K562 (cell line): ENCODE measurements around the gene CEP295NL. TPM values are rescaled to one million over a fixed set of nuclear protein-coding genes. Genes with fewer than 3 reads are reported as not detected.

Experiments used
- ATAC-seq: fragments of 200-7000 bp; cut with Tn5 transposase; 3 replicates; pipeline ENCODE4 v1.9.1; 2020; ENCODE audit warnings: moderate library complexity
- BruUV-seq: library from RNA; stranded (reverse); fragments of 400-500 nt; replicated peaks from 2 replicates; lab custom pipeline; 2021; lab: Mats Ljungman, UMichigan
- CTCF ChIA-PET: fragments of 300-600 bp; formaldehyde crosslinking; extraction: SDS; loops from one replicate; lab custom pipeline; 2021; ENCODE audit warnings: low intra/inter-chr PET ratio; lab: Yijun Ruan, JAX
- POLR2A ChIA-PET: fragments of 300-600, 350-650 bp; sonication (Branson Sonifier 250); formaldehyde crosslinking; extraction: SDS; loops from one replicate; lab custom pipeline; 2021; ENCODE audit warnings: antibody characterized with exemption, inconsistent platforms; lab: Yijun Ruan, JAX
- DNase-seq, 4 experiments: peaks; one replicate each; pipeline versions ENCODE4 v3.0.0 to v3.0.0-alpha.2; 2011 to 2018; ENCODE audit warnings: low spot score in 3 of 4, mixed read lengths in 3 of 4; ENCODE audit errors: extremely low read depth in 1 of 4
- FAIRE-seq: peaks from 2 replicates; lab custom pipeline; 2011; peaks lifted over from hg19 to GRCh38; lab: Jason Lieb, UNC
- H2AFZ ChIP-seq: 2 replicates; pipeline ENCODE4 v1.6.0; 2011; ENCODE audit warnings: low read depth, low read length, control low read depth, inconsistent platforms
- H3K27ac ChIP-seq: fragments of 200-600 bp; 3 replicates; pipeline ENCODE4 v1.8.0; 2011; ENCODE audit warnings: low read depth, mild to moderate bottlenecking, control low read depth, inconsistent platforms, low read length, moderate library complexity, mixed read lengths; ENCODE audit errors: extremely low read depth
- H3K27me3 ChIP-seq, 2 experiments: fragments of 300-600 bp in 1 of 2; 2 replicates in 1 of 2; 3 replicates in 1 of 2; pipeline versions ENCODE4 v1.6.0 to v1.8.0; 2011; ENCODE audit warnings: inconsistent platforms in 2 of 2, low read length in 2 of 2, mild to moderate bottlenecking in 1 of 2, mixed read lengths in 1 of 2, moderate library complexity in 1 of 2; ENCODE audit not compliant: control insufficient read depth in 2 of 2, insufficient read depth in 2 of 2
- H3K36me3 ChIP-seq: fragments of 300-600 bp; 3 replicates; pipeline ENCODE4 v1.8.0; 2011; ENCODE audit warnings: mild to moderate bottlenecking, low read length, inconsistent platforms; ENCODE audit not compliant: control insufficient read depth, insufficient read depth
- H3K4me1 ChIP-seq, 2 experiments: fragments of 200-600 bp in 1 of 2; replicated peaks in 1 of 2; 2 replicates in 1 of 2; 3 replicates in 1 of 2; pipeline versions ENCODE4 v1.5.1 to v1.8.0; 2011; ENCODE audit warnings: inconsistent platforms in 2 of 2, low read length in 2 of 2, mild to moderate bottlenecking in 1 of 2, mixed read lengths in 1 of 2, moderate library complexity in 1 of 2; ENCODE audit not compliant: control insufficient read depth in 2 of 2, insufficient read depth in 2 of 2
- H3K4me2 ChIP-seq: 2 replicates; pipeline ENCODE4 v1.6.1; 2011; ENCODE audit warnings: low read length, control low read depth, inconsistent platforms, mixed read lengths; ENCODE audit not compliant: insufficient read depth
- H3K4me3 ChIP-seq: fragments of 200-600 bp; sonication (generic), shearing (Covaris generic); 2 replicates; pipeline ENCODE4 v1.5.1; 2016; ENCODE audit warnings: control low read depth, inconsistent platforms
- H3K79me2 ChIP-seq: fragments of 200-600 bp; 3 replicates; pipeline ENCODE4 v1.8.0; 2011; ENCODE audit warnings: low read length, inconsistent platforms; ENCODE audit not compliant: control insufficient read depth, insufficient read depth
- H3K9ac ChIP-seq, 2 experiments: 2 replicates each; pipeline versions ENCODE4 v1.6.0 to v1.6.1; 2011; ENCODE audit warnings: low read depth in 2 of 2, low read length in 2 of 2, control low read depth in 1 of 2, inconsistent platforms in 1 of 2, mild to moderate bottlenecking in 1 of 2, mixed read lengths in 1 of 2; ENCODE audit not compliant: insufficient read depth in 1 of 2
- H3K9me1 ChIP-seq: one replicate; pipeline ENCODE4 v1.6.0; 2011; ENCODE audit warnings: inconsistent platforms, mild to moderate bottlenecking, low read length, moderate library complexity; ENCODE audit not compliant: control insufficient read depth, insufficient read depth
- H3K9me3 ChIP-seq: replicated peaks from 2 replicates; pipeline ENCODE4 v1.5.1; 2011; ENCODE audit warnings: low read depth, low read length, inconsistent platforms; ENCODE audit not compliant: control insufficient read depth, insufficient read depth
- H4K20me1 ChIP-seq: replicated peaks from 2 replicates; pipeline ENCODE4 v1.6.1; 2011; ENCODE audit warnings: low read length, inconsistent platforms, mixed read lengths; ENCODE audit not compliant: control insufficient read depth, insufficient read depth
- CUX1 ChIP-seq: fragments of 200-800 bp; sonication (Bioruptor generic); IDR thresholded peaks from 2 replicates; pipeline ENCODE4 v1.6.1; 2016; ENCODE audit warnings: missing genetic modification characterization, missing compliant biosample characterization
- EP400 ChIP-seq: fragments of 450-650 bp; IDR thresholded peaks from 2 replicates; pipeline ENCODE4 v1.6.1; 2017; ENCODE audit warnings: antibody characterized with exemption, mild to moderate bottlenecking, moderate library complexity
- JUN ChIP-seq, 2 experiments: sonication (generic) in 1 of 2; formaldehyde crosslinking in 1 of 2; IDR thresholded peaks; 2 replicates each; pipeline versions ENCODE4 v1.6.1 to v1.8.0; 2012 to 2022; ENCODE audit warnings: borderline replicate concordance in 2 of 2, mild to moderate bottlenecking in 2 of 2, improper control_type of control experiment in 1 of 2, low read depth in 1 of 2, low read length in 1 of 2, missing genetic modification reagents in 1 of 2
- NFIC ChIP-seq: fragments of 450-650 bp; IDR thresholded peaks from 2 replicates; pipeline ENCODE4 v1.6.1; 2017; ENCODE audit warnings: mild to moderate bottlenecking, inconsistent platforms
- RAD51 ChIP-seq: fragments of 450-650 bp; IDR thresholded peaks from 2 replicates; pipeline ENCODE4 v1.7.1; 2016; ENCODE audit warnings: low read depth, mild to moderate bottlenecking, borderline replicate concordance
- RBM34 ChIP-seq: fragments of 200-400 bp; formaldehyde crosslinking; IDR thresholded peaks from 2 replicates; pipeline ENCODE4 v1.6.1; 2018; ENCODE audit warnings: low read length, borderline replicate concordance; ENCODE audit not compliant: insufficient read depth
- TFE3 ChIP-seq: fragments of 450-650 bp; formaldehyde crosslinking; IDR thresholded peaks from 2 replicates; pipeline ENCODE4 v1.4.0; 2020; ENCODE audit warnings: mild to moderate bottlenecking, mixed read lengths
- WGBS: fragments of 100-300 bp; shearing (Covaris generic); methylation state at CpG from one replicate; pipeline ENCODE4 v1.1.6; 2016; ENCODE audit warnings: low coverage, mixed read lengths; ENCODE audit not compliant: insufficient coverage; ENCODE audit errors: missing lambda C conversion rate; 5-methylcytosine and 5-hydroxymethylcytosine counted together
- in situ Hi-C: fragments of 300-500 bp; cut with MboI; formaldehyde crosslinking; loops from 4 replicates; pipeline ENCODE4 v1.15.0; 2018; ENCODE audit warnings: inconsistent platforms, mixed read lengths
- intact Hi-C: fragments of 100-400 bp; cut with micrococcal nuclease; formaldehyde crosslinking; loops from 2 replicates; pipeline ENCODE4 v1.14.2; 2022
- polyA plus RNA-seq, 8 experiments: library from polyadenylated mRNA; depleted of rRNA in 4 of 8; stranded (reverse) in 5 of 8; unstranded in 3 of 8; fragments of >200 nt; fragmentation: Nextera tagmentation in 2 of 8; fragmentation: Illumina TruSeq in 1 of 8; extraction: Ambion mirVana in 2 of 8; extraction: Trizol in 1 of 8; gene quantifications; 2 replicates each; pipeline versions ENCODE4 v1.2.1 to v1.2.3, GENCODE V29; 2011 to 2014; ENCODE audit warnings: inconsistent platforms in 1 of 8, missing spikeins in 1 of 8
- total RNA-seq, 7 experiments: library from RNA; depleted of rRNA in 6 of 7; stranded (reverse); fragments of >200 nt in 6 of 7; fragmentation: Illumina TruSeq in 2 of 7; extraction: Trizol in 2 of 7; gene quantifications; 2 replicates each; pipeline versions ENCODE4 v1.2.1 to v1.2.3, GENCODE V29; 2011 to 2021; ENCODE audit warnings: low replicate concordance in 1 of 7

Gene CEP295NL
- total and polyA plus RNA-seq, 9 of the 15 experiments (the other 6 are each of a cell fraction or from before 2014, with no cell fraction given): not detected

GRCh38 chr17:78915872-78916632, 13.1 kb upstream of the CEP295NL start:
- Histone ChIP-seq H3K4me2 (no peak overlapping the region), H3K4me3 (no peak overlapping the region), H3K9me1 (no peaks in the 10 kb centered on the region), H3K9ac (peak overlapping the region in 1 of 2 experiments; percentile 45; a peak in 2 of 4 replicates), H3K27ac (no peak overlapping the region), H3K4me1 (peaks cover 0 to 8% of the 10 kb centered on the region in 2 experiments; a peak in 2 of 5 replicates), H3K9me3 (no peaks in the 10 kb centered on the region), H4K20me1 (peaks cover 8% of the 10 kb centered on the region), H3K36me3 (no peaks in the 10 kb centered on the region), H2AFZ (no peak overlapping the region), H3K79me2 (no peaks in the 10 kb centered on the region), H3K27me3 (peaks cover 49 to 80% of the 10 kb centered on the region in 2 experiments)
- in situ Hi-C loops (no loop called here), intact Hi-C loops (no loop called here)
- ATAC-seq: no peak
- POLR2A ChIA-PET: interaction anchor here (0.7 to 1.4 kb wide), 4 partner anchors 10 to 33 kb away, joined by 3 to 4 read pairs (median 3); no protein-coding TSS in a partner anchor
- BruUV-seq: no TSS peak
- TF ChIP-seq NFIC (no peak), RAD51 (no peak), TFE3 (no peak), JUN (IDR thresholded peaks at IDR 0.05; ENCODE audit: borderline replicate concordance, low read depth, low read length) (no peak), JUN (CRISPR knock-in tag; IDR thresholded peaks at IDR 0.05; ENCODE audit: borderline replicate concordance) (no peak), EP400 (no peak), CUX1 (CRISPR knock-in tag) (no peak), RBM34 (no peak)
- DNase-seq: no peak
- 7% methylated on average over 17 of the region's 17 CpGs for WGBS
- FAIRE-seq: no peak
- CTCF ChIA-PET: no interaction called here
